SH-SY5Y (cell line): ENCODE results near the gene TMEM181.

Experiments
- GATA2 ChIP-seq: IDR thresholded peaks from 2 replicates; pipeline ENCODE4 v1.6.1; 2011; ENCODE audit warnings: mild to moderate bottlenecking, low read depth, low read length
- GATA3 ChIP-seq: IDR thresholded peaks from 2 replicates; pipeline ENCODE4 v1.6.1; 2011; ENCODE audit warnings: low read depth, mild to moderate bottlenecking, low read length, moderate library complexity

- TF ChIP-seq GATA3, result no peak
- TF ChIP-seq GATA2, result no peak
Measured at GRCh38 chr6:158552796-158553138, 7.1 kb upstream of the TMEM181 start.
